HEK293 (cell line): Measurements from ENCODE around the gene NAV2.

ENCODE experiments used
- CTCF ChIA-PET: fragments of 350-600 bp; formaldehyde crosslinking; extraction: SDS; loops from one replicate; lab custom pipeline; 2021; ENCODE audit warnings: antibody characterized with exemption; lab: Yijun Ruan, JAX
- POLR2A ChIA-PET: fragments of 300-600 bp; formaldehyde crosslinking; extraction: SDS; loops from one replicate; lab custom pipeline; 2020; ENCODE audit warnings: antibody characterized with exemption, inconsistent platforms; lab: Yijun Ruan, JAX
- H3K27ac ChIP-seq: fragments of 200-500 bp; sonication (Bioruptor generic); 2 replicates; pipeline ENCODE4 v1.5.1; 2014; ENCODE audit warnings: low read depth, low read length, control low read depth, inconsistent platforms; ENCODE audit errors: extremely low read depth
- H3K36me3 ChIP-seq, 2 experiments: fragments of 200-500 bp in 1 of 2; sonication (Bioruptor generic) in 1 of 2; 1 replicate in 1 of 2; 2 replicates in 1 of 2; pipeline ENCODE4 v1.5.1; 2014 to 2017; ENCODE audit warnings: inconsistent platforms in 2 of 2, low read length in 2 of 2; ENCODE audit not compliant: control insufficient read depth in 2 of 2, insufficient read depth in 1 of 2
- H3K4me1 ChIP-seq: fragments of 200-500 bp; sonication (Bioruptor generic); 2 replicates; pipeline ENCODE4 v1.5.1; 2014; ENCODE audit warnings: mild to moderate bottlenecking, low read length, inconsistent platforms; ENCODE audit not compliant: control insufficient read depth, insufficient read depth
- H3K4me3 ChIP-seq: 2 replicates; pipeline ENCODE4 v1.5.1; 2011; ENCODE audit warnings: low read depth, mild to moderate bottlenecking, control low read depth, low read length, moderate library complexity
- H3K9me3 ChIP-seq: fragments of 200-500 bp; sonication (Bioruptor generic); 2 replicates; pipeline ENCODE4 v1.5.1; 2014; ENCODE audit warnings: low read depth, low read length, inconsistent platforms; ENCODE audit not compliant: control insufficient read depth, insufficient read depth
- BCL11B ChIP-seq: fragments of 450-650 bp; formaldehyde crosslinking; IDR thresholded peaks from 2 replicates; pipeline ENCODE4 v1.5.1; 2016; ENCODE audit warnings: low read depth, missing biosample characterization, missing genetic modification characterization
- FEZF1 ChIP-seq: fragments of 450-650 bp; formaldehyde crosslinking; IDR thresholded peaks from 2 replicates; pipeline ENCODE4 v1.5.1; 2016; ENCODE audit warnings: missing biosample characterization, missing genetic modification characterization
- KLF7 ChIP-seq: fragments of 450-650 bp; formaldehyde crosslinking; IDR thresholded peaks from 2 replicates; pipeline ENCODE4 v1.5.1; 2016; ENCODE audit warnings: missing biosample characterization, missing genetic modification characterization, borderline replicate concordance
- KLF8 ChIP-seq: fragments of 450-650 bp; formaldehyde crosslinking; IDR thresholded peaks from 2 replicates; pipeline ENCODE4 v1.5.1; 2016; ENCODE audit warnings: missing biosample characterization, missing genetic modification characterization
- OSR2 ChIP-seq: fragments of 450-650 bp; formaldehyde crosslinking; IDR thresholded peaks from 2 replicates; pipeline ENCODE4 v1.5.1; 2016; ENCODE audit warnings: missing biosample characterization, missing genetic modification characterization
- PRDM6 ChIP-seq: fragments of 450-650 bp; formaldehyde crosslinking; IDR thresholded peaks from 2 replicates; pipeline ENCODE4 v1.5.1; 2017; ENCODE audit warnings: missing biosample characterization, missing genetic modification characterization
- SP2 ChIP-seq: fragments of 450-650 bp; formaldehyde crosslinking; IDR thresholded peaks from 2 replicates; pipeline ENCODE4 v1.5.1; 2016; ENCODE audit warnings: missing biosample characterization, missing genetic modification characterization
- ZBTB10 ChIP-seq: fragments of 450-650 bp; formaldehyde crosslinking; IDR thresholded peaks from 2 replicates; pipeline ENCODE4 v1.5.1; 2016; ENCODE audit warnings: missing biosample characterization, missing genetic modification characterization
- ZNF112 ChIP-seq: fragments of 450-650 bp; formaldehyde crosslinking; IDR thresholded peaks from 2 replicates; pipeline ENCODE4 v1.5.0; 2017; ENCODE audit warnings: missing biosample characterization, missing genetic modification characterization
- ZNF114 ChIP-seq: fragments of 450-650 bp; formaldehyde crosslinking; IDR thresholded peaks from 2 replicates; pipeline ENCODE4 v1.5.0; 2017; ENCODE audit warnings: missing biosample characterization, missing genetic modification characterization
- ZNF175 ChIP-seq: fragments of 450-650 bp; formaldehyde crosslinking; IDR thresholded peaks from 2 replicates; pipeline ENCODE4 v1.5.1; 2016; ENCODE audit warnings: missing biosample characterization, missing genetic modification characterization
- ZNF202 ChIP-seq: fragments of 450-650 bp; formaldehyde crosslinking; IDR thresholded peaks from 2 replicates; pipeline ENCODE4 v1.5.1; 2016; ENCODE audit warnings: missing biosample characterization, missing genetic modification characterization, borderline replicate concordance
- ZNF274 ChIP-seq, 2 experiments: fragments of 200-500 bp in 1 of 2; fragments of 450-650 bp in 1 of 2; sonication (Bioruptor generic) in 1 of 2; formaldehyde crosslinking in 1 of 2; IDR thresholded peaks; 2 replicates each; pipeline versions ENCODE4 v1.5.1 to v1.6.1; 2014 to 2016; ENCODE audit warnings: borderline replicate concordance in 1 of 2, inconsistent platforms in 1 of 2, low read length in 1 of 2, missing biosample characterization in 1 of 2, missing genetic modification characterization in 1 of 2
- ZNF366 ChIP-seq: fragments of 450-650 bp; formaldehyde crosslinking; conservative IDR thresholded peaks from 2 replicates; pipeline ENCODE4 v1.5.1; 2016; ENCODE audit warnings: missing biosample characterization, missing genetic modification characterization
- ZNF596 ChIP-seq: fragments of 450-650 bp; IDR thresholded peaks from 2 replicates; pipeline ENCODE4 v1.5.0; 2018; ENCODE audit warnings: missing biosample characterization, mild to moderate bottlenecking, missing genetic modification characterization, moderate library complexity
- ZNF629 ChIP-seq: fragments of 450-650 bp; formaldehyde crosslinking; IDR thresholded peaks from 2 replicates; pipeline ENCODE4 v1.5.1; 2017; ENCODE audit warnings: missing biosample characterization, missing genetic modification characterization
- ZNF639 ChIP-seq: fragments of 450-650 bp; formaldehyde crosslinking; IDR thresholded peaks from 2 replicates; pipeline ENCODE4 v1.5.1; 2016; ENCODE audit warnings: missing biosample characterization, missing genetic modification characterization
- ZNF701 ChIP-seq: fragments of 450-650 bp; formaldehyde crosslinking; IDR thresholded peaks from 2 replicates; pipeline ENCODE4 v1.5.1; 2016; ENCODE audit warnings: missing biosample characterization, missing genetic modification characterization
- ZNF843 ChIP-seq: fragments of 450-650 bp; formaldehyde crosslinking; IDR thresholded peaks from 2 replicates; pipeline ENCODE4 v1.5.1; 2016; ENCODE audit warnings: missing biosample characterization, missing genetic modification characterization
- ZXDB ChIP-seq: fragments of 450-650 bp; formaldehyde crosslinking; IDR thresholded peaks from 2 replicates; pipeline ENCODE4 v1.5.1; 2016; ENCODE audit warnings: missing biosample characterization, missing genetic modification characterization
- TF ChIP-seq, protein P1 (sequence below): fragments of 450-650 bp; formaldehyde crosslinking; IDR thresholded peaks from 2 replicates; pipeline ENCODE4 v1.5.1; 2016; ENCODE audit warnings: missing biosample characterization, missing genetic modification characterization
- TF ChIP-seq, protein P2 (sequence below): fragments of 450-650 bp; formaldehyde crosslinking; IDR thresholded peaks from 2 replicates; pipeline ENCODE4 v1.5.1; 2016; ENCODE audit warnings: missing biosample characterization, missing genetic modification characterization
- TF ChIP-seq, protein P3 (sequence below): IDR thresholded peaks from 2 replicates; pipeline ENCODE4 v1.6.1; 2011; ENCODE audit warnings: mild to moderate bottlenecking, low read depth, low read length, borderline replicate concordance

Gene NAV2

DNA sequence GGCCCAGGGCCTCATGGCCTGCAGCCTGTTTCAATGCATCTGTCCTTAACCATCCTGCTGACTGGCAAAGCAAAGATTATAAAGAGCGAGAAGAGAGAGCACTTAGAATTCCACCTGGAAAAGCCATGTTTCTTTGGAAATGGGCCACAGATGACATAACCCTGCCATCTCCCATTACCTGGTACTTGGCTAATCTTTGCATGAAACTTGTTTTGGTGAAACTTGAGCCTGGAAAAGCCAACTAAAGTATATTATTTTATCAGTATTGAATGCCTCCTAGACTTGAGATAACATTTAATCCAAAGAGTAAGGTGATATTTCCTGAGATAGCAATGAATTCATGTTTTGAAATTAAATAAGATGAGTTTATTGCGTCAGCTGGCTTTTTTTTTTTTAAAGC lies 72.6 kb downstream of the NAV2 start:
- Histone ChIP-seq H3K4me3 (no peak overlapping the region), H3K36me3 (no peaks in the 10 kb centered on the region), H3K27ac (no peak overlapping the region), H3K4me1 (peaks cover 7% of the 10 kb centered on the region; the same call in 1 of the 2 replicates), H3K9me3 (no peaks in the 10 kb centered on the region)
- ChIA-PET POLR2A (interaction anchor here (1.3 kb wide), 1 partner anchor 8 kb away, joined by 3 read pairs; no protein-coding TSS in a partner anchor), CTCF (interaction anchor here (0.6 to 2.4 kb wide), 5 partner anchors 16 to 1141 kb away, joined by 3 to 5 read pairs (median 3); no protein-coding TSS in a partner anchor)
- TF ChIP-seq ZNF366 (tag by site-specific recombination), result peak; percentile 56; the same call in 1 of the 2 replicates
- TF ChIP-seq ZXDB (tag by site-specific recombination), result peak; percentile 77
- TF ChIP-seq ZNF596 (tag by site-specific recombination), result peak; percentile 57
- 0 out of 2 replicates have a peak, but pooled peaks have one; percentile 35 for TF ChIP-seq ZNF639 (tag by site-specific recombination)
- TF ChIP-seq ZNF175 (tag by site-specific recombination), result no peak
- TF ChIP-seq ZNF629 (tag by site-specific recombination), result peak; percentile 42; the same call in 1 of the 2 replicates
- TF ChIP-seq ZNF112 (tag by site-specific recombination), result no peak
- 0 out of 2 replicates have a peak, but pooled peaks have one; percentile 48 for TF ChIP-seq OSR2 (tag by site-specific recombination)
- TF ChIP-seq ZNF274 (IDR thresholded peaks at IDR 0.05; ENCODE audit: low read length), result no peak
- TF ChIP-seq ZNF274 (tag by site-specific recombination; IDR thresholded peaks at IDR 0.05; ENCODE audit: borderline replicate concordance), result no peak
- no peak for TF ChIP-seq KLF7 (tag by site-specific recombination)
- peak; percentile 77 for TF ChIP-seq PRDM6 (tag by site-specific recombination)
- TF ChIP-seq ZNF701 (tag by site-specific recombination), result no peak
- TF ChIP-seq, protein P1, sequence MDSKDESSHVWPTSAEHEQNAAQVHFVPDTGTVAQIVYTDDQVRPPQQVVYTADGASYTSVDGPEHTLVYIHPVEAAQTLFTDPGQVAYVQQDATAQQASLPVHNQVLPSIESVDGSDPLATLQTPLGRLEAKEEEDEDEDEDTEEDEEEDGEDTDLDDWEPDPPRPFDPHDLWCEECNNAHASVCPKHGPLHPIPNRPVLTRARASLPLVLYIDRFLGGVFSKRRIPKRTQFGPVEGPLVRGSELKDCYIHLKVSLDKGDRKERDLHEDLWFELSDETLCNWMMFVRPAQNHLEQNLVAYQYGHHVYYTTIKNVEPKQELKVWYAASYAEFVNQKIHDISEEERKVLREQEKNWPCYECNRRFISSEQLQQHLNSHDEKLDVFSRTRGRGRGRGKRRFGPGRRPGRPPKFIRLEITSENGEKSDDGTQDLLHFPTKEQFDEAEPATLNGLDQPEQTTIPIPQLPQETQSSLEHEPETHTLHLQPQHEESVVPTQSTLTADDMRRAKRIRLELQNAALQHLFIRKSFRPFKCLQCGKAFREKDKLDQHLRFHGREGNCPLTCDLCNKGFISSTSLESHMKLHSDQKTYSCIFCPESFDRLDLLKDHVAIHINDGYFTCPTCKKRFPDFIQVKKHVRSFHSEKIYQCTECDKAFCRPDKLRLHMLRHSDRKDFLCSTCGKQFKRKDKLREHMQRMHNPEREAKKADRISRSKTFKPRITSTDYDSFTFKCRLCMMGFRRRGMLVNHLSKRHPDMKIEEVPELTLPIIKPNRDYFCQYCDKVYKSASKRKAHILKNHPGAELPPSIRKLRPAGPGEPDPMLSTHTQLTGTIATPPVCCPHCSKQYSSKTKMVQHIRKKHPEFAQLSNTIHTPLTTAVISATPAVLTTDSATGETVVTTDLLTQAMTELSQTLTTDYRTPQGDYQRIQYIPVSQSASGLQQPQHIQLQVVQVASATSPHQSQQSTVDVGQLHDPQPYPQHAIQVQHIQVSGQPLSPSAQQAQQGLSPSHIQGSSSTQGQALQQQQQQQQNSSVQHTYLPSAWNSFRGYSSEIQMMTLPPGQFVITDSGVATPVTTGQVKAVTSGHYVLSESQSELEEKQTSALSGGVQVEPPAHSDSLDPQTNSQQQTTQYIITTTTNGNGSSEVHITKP (tag by site-specific recombination), result peak; percentile 35; the same call in 1 of the 2 replicates
- TF ChIP-seq ZBTB10 (tag by site-specific recombination), result no peak
- peak; percentile 62; the same call in 1 of the 2 replicates for TF ChIP-seq KLF8
- TF ChIP-seq, protein P2, sequence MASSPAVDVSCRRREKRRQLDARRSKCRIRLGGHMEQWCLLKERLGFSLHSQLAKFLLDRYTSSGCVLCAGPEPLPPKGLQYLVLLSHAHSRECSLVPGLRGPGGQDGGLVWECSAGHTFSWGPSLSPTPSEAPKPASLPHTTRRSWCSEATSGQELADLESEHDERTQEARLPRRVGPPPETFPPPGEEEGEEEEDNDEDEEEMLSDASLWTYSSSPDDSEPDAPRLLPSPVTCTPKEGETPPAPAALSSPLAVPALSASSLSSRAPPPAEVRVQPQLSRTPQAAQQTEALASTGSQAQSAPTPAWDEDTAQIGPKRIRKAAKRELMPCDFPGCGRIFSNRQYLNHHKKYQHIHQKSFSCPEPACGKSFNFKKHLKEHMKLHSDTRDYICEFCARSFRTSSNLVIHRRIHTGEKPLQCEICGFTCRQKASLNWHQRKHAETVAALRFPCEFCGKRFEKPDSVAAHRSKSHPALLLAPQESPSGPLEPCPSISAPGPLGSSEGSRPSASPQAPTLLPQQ (tag by site-specific recombination), result 0 out of 2 replicates have a peak, but pooled peaks have one; percentile 23
- TF ChIP-seq, protein P3, sequence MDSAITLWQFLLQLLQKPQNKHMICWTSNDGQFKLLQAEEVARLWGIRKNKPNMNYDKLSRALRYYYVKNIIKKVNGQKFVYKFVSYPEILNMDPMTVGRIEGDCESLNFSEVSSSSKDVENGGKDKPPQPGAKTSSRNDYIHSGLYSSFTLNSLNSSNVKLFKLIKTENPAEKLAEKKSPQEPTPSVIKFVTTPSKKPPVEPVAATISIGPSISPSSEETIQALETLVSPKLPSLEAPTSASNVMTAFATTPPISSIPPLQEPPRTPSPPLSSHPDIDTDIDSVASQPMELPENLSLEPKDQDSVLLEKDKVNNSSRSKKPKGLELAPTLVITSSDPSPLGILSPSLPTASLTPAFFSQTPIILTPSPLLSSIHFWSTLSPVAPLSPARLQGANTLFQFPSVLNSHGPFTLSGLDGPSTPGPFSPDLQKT, result no peak
- TF ChIP-seq FEZF1 (tag by site-specific recombination), result peak; percentile 88
- no peak for TF ChIP-seq ZNF202 (tag by site-specific recombination)
- TF ChIP-seq ZNF114 (tag by site-specific recombination), result no peak
- no peak for TF ChIP-seq SP2 (tag by site-specific recombination)
- no peak for TF ChIP-seq BCL11B (tag by site-specific recombination)
- TF ChIP-seq ZNF843 (tag by site-specific recombination), result peak; percentile 90
